MCF 10A (cell line): ENCODE data around the gene POU2AF2. TPM values are rescaled to one million over a fixed set of nuclear protein-coding genes. Genes with fewer than 3 reads are reported as not detected.

ENCODE experiments used
- BruUV-seq: library from RNA; stranded (reverse); fragments of 400-500 nt; replicated peaks from 2 replicates; lab custom pipeline; 2021; lab: Mats Ljungman, UMichigan
- CTCF ChIA-PET: fragments of 300-600 bp; sonication (Branson Sonifier 250); formaldehyde crosslinking; extraction: SDS; loops from one replicate; lab custom pipeline; 2021; ENCODE audit warnings: antibody characterized with exemption, inconsistent platforms; lab: Yijun Ruan, JAX
- POLR2A ChIA-PET: fragments of 300-600, 350-650 bp; sonication (Branson Sonifier 250); formaldehyde crosslinking; extraction: SDS; loops from one replicate; lab custom pipeline; 2020; ENCODE audit warnings: antibody characterized with exemption, inconsistent platforms; lab: Yijun Ruan, JAX
- DNase-seq: peaks from one replicate; pipeline ENCODE4 v3.0.0-alpha.2; 2018; ENCODE audit not compliant: unreplicated experiment
- H3K27ac Mint-ChIP-seq: one replicate; pipeline ENCODE4 v1.8.0; 2022; ENCODE audit warnings: mild to moderate bottlenecking, low read depth, mixed read lengths; ENCODE audit not compliant: unreplicated experiment
- H3K27me3 Mint-ChIP-seq: one replicate; pipeline ENCODE4 v1.8.0; 2022; ENCODE audit warnings: mixed read lengths; ENCODE audit not compliant: insufficient read depth, unreplicated experiment
- H3K36me3 Mint-ChIP-seq: one replicate; pipeline ENCODE4 v1.8.0; 2022; ENCODE audit warnings: mild to moderate bottlenecking, moderate library complexity, mixed read lengths; ENCODE audit not compliant: insufficient read depth, unreplicated experiment
- H3K4me1 Mint-ChIP-seq: one replicate; pipeline ENCODE4 v1.8.0; 2022; ENCODE audit warnings: mixed read lengths; ENCODE audit not compliant: insufficient read depth, unreplicated experiment
- H3K4me3 Mint-ChIP-seq: one replicate; pipeline ENCODE4 v1.8.0; 2022; ENCODE audit warnings: mild to moderate bottlenecking, moderate library complexity, mixed read lengths; ENCODE audit not compliant: unreplicated experiment
- H3K9me3 Mint-ChIP-seq: one replicate; pipeline ENCODE4 v1.8.0; 2022; ENCODE audit warnings: mixed read lengths; ENCODE audit not compliant: unreplicated experiment
- intact Hi-C: fragments of 100-400 bp; cut with micrococcal nuclease; formaldehyde crosslinking; loops from 2 replicates; pipeline ENCODE4 v1.14.1; 2022
- total RNA-seq: library from RNA; stranded (reverse); gene quantifications from 2 replicates; pipeline ENCODE4 v1.2.3, GENCODE V29; 2022
- TF ChIP-seq, protein P1 (sequence below): fragments of 200-600 bp; IDR thresholded peaks from one replicate; pipeline ENCODE4 v1.8.0; 2022; ENCODE audit warnings: antibody characterized with exemption, mild to moderate bottlenecking; ENCODE audit not compliant: unreplicated experiment

POU2AF2 gene
- total RNA-seq, 1 experiment from 2014 or later, result not detected

DNA sequence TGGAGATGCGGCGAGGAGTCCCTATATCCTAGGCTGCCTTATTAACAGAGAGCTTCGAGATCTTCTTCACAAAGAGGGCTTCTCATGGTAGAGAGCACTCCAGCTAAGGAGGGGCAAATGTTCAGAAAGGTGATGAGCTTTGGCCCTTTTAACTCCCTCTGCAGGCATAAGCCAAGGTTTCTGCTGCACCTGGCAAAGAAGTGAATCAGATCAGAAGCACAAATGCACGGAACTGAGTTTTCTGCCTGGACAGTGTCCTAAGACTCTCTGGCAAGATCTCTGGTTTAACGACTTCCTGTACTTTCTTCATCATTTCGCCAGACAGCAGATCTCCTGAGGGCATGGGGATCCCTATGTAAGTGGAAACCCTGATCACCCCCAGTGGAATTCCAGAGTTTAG, 90.0 kb downstream of the POU2AF2 start:
- no peak overlapping the region for H3K27ac Mint-ChIP-seq
- H3K36me3 Mint-ChIP-seq, result no peaks in the 10 kb centered on the region
- H3K4me3 Mint-ChIP-seq, result no peak overlapping the region
- intact Hi-C loops, result no loop called here
- CTCF ChIA-PET, result interaction anchor here (1.6 kb wide), 1 partner anchor 53 kb away, joined by 5 read pairs; no protein-coding TSS in a partner anchor
- TF ChIP-seq, protein P1, sequence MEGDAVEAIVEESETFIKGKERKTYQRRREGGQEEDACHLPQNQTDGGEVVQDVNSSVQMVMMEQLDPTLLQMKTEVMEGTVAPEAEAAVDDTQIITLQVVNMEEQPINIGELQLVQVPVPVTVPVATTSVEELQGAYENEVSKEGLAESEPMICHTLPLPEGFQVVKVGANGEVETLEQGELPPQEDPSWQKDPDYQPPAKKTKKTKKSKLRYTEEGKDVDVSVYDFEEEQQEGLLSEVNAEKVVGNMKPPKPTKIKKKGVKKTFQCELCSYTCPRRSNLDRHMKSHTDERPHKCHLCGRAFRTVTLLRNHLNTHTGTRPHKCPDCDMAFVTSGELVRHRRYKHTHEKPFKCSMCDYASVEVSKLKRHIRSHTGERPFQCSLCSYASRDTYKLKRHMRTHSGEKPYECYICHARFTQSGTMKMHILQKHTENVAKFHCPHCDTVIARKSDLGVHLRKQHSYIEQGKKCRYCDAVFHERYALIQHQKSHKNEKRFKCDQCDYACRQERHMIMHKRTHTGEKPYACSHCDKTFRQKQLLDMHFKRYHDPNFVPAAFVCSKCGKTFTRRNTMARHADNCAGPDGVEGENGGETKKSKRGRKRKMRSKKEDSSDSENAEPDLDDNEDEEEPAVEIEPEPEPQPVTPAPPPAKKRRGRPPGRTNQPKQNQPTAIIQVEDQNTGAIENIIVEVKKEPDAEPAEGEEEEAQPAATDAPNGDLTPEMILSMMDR, result no peak
- no TSS peak for BruUV-seq
- POLR2A ChIA-PET, result no interaction called here
- no peaks in the 10 kb centered on the region for H3K9me3 Mint-ChIP-seq
- H3K4me1 Mint-ChIP-seq, result peaks cover 16% of the 10 kb centered on the region
- H3K27me3 Mint-ChIP-seq, result no peaks in the 10 kb centered on the region
- peak; percentile 51 for DNase-seq

Other genes starting within 250 kb of the POU2AF2 start
- not detected in 2 replicates for gene POU2AF3, start 52.8 kb downstream of the POU2AF2 start, total RNA-seq
- not detected in 2 replicates for gene POU2AF1, start 133.6 kb downstream of the POU2AF2 start, total RNA-seq